Kidney tubule cell (primary cell): ENCODE data around the gene LAMC1.

Experiments
- DNase-seq: peaks from one replicate; pipeline ENCODE4 v3.0.0-alpha.2; 2018; ENCODE audit warnings: low spot score

LAMC1 gene

DNA sequence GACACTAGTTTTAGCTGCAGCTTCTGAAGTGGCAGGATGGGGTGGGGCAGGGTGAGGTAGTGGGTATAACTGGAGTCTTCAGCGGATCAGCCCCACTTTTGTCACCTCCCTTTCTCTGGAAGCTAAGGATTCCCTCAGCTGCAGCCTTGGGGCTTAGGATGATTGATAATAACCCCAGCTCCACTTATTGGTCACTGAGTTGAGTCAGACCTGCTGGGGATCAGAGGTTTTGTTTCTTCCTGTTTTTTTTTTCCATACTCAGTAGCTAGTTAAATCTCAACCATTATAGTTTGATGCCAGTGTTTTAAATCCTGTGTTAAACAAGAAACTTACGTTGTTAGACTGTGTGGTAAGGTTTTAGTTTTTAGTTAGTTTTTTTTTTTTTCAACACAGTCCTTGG, 57.2 kb downstream of the LAMC1 start:
- DNase-seq, result peak; percentile 68

DNA sequence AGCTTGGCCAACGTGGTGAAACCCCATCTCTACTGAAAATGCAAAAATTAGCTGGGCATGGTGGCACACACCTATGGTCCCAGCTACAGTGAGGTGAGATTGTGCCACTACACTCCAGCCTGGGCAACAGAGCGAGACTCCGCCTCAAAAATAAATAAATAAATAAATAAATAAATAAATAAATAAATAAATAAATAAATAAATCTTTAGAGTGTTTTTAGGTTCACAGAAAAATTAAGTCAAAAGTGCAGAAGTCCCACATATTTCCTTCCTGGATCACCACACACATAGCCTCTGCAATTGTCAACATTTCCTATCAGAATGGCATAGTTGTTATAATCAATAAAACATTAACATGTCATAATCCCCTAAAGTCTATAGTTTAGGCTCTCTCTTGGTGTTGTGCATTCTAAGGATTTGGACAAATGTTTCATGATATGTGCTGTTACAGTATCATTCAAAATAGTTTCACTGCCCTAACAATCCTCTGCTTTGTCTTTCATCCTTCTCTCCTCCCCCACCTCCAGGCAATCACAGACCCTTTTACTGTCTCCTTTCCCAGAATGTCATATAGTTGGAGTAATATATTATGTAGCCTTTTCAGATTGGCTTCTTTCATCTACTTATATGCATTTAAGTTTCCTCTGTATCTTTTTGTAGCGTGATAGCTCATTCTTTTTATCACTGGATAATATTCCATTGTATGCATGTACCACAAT, 58.3 kb downstream of the LAMC1 start:
- no peak for DNase-seq

DNA sequence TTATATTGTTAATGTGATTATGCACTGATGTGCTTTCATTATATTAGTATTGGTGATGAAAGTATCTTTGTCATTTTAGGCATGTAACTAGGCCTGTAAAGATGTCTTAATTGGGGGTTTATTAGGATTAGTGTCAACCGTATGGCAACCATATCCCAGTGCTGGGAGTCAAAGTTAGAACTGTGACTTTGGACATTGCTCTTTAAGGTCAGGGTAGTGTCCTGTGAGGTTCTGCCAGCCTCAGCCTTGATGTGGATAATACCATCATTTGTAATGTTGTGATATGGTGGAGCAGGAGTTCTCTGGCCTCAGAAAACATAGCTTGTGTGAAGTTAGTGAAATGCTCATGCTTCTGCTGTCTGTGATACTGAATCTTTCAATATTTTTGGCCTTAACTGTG, 59.4 kb downstream of the LAMC1 start:
- no peak for DNase-seq

DNA sequence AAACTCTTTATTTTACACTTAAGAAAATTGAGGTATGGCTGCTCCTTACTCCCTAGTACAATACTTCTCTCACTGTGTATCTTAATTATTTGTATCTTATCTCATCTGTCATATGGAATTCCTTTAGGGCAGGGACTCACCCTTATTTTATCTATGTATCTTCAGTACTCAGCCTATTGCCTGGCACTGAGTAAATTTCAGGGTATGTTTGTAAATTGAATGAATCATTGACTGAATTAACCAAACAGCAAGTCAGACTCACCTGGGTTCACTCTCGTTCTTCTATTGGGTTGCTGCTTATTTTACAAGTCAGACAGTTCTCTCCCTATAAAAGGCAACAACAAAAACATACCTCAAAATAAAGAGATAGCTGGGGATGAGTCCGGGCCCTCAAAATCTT, 63.8 kb downstream of the LAMC1 start:
- DNase-seq, result peak; percentile 26

DNA sequence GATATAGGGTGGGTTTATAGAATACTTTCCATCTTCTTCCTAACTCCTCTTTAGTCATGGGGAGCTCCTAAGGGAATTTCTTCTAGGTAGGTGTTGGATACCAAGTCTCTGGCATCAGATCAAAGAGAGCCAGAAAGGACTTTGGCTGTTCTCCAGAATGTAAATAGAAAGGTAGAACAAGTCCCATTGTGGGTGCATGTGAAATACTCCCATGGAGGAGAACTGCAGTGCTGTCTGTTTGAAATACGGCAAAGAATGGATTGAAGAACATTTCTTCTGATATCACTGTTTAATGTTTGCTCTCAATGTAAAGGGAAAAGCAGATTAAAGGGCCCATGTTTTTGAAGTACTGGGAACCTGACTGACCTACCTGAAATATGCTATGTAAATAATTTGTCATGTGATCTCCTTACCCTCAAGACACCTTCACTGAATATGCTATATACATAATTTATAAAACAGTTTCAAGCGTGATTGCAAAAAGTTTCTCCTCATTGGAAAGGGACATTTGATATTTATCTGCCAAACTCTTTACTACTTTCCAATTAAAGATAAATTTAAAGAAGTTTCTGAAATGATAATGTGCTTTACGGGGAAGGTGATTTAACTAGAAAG, 65.9 kb downstream of the LAMC1 start:
- DNase-seq, result no peak

DNA sequence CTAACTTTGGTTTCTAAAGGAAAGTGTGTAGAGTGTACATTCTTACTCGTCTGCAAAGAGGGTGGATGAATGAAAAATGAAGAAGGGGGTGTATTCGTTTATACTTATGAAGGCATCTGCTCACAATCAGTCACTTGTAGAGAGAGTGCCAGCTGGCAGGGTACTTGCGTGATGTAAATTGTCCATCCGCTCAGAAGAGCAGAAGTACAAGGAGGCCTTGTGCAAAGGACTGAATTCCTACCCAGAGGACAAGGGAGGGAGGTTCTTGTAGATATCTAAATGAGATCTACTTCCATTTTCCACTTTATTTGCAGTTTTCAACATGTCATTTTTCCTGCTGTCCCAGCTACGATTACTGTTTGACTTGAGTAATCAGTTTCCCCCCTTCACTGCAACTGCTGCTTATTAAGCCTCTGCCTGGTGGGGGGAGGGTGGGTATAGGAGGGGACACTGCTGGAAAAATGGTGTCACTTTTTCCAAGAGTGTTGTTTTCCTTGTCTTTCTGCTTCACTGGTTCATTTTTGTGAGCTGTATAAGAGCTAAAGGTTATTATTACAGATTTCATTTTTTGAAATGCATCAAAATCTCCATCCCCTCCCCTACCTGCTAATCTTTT, 67.3 kb downstream of the LAMC1 start:
- DNase-seq, result no peak

DNA sequence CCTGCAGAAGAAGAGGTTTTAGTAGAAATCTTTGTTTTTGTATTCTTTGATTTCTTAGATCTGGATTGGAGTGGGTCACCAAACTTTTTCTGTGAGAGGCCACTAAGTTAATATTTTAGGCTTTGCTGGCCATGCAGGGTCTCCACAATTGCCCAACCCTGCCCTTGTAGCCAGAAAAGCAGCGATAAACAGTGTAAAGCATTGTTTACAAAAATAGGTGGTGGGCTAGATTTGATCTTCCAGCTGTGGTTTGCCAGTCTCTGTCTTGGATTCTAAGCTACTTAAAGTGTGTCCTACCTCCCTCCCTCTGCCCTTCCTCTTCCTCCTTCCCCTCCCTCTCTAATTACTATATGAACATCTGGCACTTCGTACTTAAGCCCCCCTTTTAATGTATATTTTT, 68.0 kb downstream of the LAMC1 start:
- no peak for DNase-seq

DNA sequence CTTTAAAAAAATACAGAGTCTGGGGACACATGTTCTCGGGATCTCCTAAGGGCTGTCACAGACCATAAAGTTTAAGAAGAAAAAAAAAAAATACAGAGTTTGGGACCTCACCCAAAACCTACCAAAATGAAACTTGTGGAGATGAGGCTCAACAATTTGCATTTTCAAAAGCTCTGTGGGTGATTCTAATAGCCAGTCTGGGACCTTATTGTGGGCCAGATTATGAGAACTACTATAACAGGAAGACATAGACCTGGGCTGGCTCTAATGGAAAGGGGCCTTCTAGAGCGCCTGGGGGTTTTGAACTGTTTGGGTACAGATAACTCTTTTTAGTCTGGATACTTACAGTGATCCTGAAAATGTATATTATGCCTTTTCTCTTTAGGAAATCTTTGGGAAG, 69.1 kb downstream of the LAMC1 start:
- DNase-seq, result no peak

DNA sequence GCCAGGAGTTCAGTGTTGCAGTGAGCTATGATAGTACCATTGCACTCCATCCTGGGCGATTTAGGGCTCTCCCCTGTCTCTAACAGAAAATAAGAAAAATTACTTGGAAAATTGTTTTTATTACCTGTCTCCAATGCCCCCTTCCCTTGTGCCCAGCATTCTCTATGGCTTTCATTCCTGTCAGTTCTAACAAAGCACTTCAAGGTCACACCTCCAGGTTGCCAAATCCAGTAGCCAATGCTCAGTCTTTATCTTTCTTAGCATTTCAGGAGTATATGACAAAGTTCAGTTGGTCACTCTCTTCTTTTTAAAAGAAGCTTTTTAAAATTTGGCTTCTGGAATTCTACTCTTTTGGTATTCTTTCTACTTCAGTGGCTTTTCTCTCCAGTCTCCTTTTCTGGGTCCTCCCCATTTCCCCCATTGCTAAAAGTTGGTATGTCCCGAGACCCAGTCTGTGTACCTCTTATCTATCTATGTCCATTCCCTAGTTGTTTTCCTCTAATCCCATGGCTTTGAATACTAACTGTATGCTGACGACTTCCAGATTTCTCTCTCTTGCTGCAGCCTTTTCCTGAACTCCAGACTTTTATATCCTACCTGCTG, 69.9 kb downstream of the LAMC1 start:
- no peak for DNase-seq

DNA sequence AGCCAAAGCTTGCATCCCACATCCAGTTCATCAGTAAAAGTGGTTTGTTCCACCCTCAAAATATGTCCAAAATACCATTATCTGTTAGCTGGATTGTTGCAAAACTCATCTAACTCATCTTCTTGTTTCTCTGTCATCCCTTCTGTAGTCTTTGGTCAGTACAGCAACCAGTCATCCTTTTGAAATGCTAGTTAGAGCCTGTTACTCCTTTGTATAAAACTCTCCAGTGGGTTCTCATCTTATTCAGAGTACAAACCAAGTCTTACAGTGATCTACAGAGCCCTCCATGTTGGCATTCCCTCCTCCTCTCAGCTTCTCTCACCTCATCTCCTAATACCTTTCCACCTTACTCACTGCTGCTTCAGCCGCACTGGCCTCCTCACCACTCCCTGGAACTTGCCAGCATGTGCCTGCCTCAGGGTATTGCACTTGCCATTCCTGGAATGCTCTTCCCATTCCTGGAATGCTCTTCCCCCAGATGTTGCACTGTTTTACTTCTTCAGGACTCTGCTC, 70.6 kb downstream of the LAMC1 start:
- peak; percentile 89 for DNase-seq

DNA sequence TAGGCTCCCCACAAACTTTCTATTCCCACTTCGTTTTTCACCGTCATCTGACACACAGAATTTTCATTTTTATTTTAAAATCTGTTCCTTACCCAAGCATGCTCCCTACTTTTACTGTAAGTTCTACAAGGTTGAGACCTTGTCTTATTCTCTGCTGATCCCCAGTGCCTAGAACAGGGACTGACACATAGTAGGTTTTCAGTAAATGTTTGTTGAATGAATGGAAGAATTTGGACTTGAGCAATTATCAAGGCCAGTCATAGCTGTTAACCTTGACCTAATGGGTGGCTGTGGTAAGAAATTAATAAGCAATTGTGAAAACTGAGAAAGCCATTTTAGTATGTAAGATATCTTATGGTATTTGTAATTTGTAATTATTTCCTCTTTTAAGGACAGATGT, 71.1 kb downstream of the LAMC1 start:
- DNase-seq, result no peak

DNA sequence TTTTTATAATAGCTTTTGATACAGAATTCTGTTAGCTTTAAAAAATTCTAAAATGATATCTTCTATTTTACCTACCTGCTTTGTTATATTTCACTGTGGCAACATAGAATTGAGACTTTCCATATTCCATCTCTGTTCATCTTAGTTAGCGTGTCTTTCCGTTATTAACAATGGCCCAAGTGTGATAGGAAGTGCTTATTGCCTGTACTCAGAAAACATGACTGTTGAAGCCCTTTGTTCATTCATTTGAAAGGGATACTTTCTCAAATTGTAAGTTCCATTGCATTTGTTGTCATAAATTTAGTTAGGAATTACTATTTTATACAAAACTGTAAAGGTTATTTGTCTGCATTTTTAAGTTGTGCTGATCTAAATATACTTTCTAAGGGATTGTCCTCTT, 73.1 kb downstream of the LAMC1 start:
- DNase-seq, result no peak

DNA sequence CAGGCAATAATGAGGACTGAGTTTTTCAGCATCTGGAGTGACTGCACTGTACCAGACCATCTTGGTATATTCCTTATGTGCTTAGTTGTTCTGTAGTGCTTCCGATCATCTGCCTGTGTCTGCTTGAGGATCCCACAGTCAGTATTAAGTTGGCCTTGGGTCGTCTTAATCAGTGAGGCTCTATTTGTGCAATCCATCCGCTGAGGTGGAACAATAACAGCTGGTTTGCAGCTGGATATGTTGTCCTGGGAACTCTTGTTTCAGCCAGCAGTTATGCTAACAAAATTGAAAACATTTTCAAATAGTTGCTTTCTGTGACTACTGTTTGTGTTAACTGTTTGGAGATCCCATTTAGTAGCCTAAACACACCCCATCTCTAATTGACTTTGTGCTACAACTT, 73.7 kb downstream of the LAMC1 start:
- peak; percentile 19 for DNase-seq

DNA sequence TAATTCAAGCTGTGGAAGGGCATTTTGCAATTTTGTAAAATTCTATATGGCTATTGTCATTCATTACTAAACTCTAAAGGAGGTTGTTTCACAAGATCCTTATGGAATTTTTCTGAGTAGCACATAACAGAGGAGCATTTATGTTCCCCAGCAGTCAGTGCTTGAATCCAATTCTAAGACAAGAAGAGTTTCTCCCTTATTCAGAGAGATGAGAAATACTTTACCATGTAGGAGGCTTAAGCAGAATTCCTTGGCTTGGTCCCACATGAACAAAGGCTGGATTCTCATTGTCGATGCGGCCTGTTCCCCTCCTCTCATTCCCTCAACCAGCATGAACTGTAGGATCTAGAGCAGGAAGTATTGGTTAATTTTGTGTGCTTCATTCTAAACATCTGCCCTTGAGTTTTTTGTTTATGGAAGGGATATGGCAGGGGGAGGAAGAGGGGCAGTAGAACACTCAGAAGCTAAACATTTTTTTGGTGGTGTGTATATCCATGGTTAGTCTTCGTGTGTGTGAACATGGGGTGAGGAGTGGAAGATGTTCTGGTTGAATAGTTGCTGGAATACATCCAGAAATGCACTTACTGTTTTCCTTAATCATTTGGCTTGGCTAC, 74.3 kb downstream of the LAMC1 start:
- DNase-seq, result peak; percentile 83

DNA sequence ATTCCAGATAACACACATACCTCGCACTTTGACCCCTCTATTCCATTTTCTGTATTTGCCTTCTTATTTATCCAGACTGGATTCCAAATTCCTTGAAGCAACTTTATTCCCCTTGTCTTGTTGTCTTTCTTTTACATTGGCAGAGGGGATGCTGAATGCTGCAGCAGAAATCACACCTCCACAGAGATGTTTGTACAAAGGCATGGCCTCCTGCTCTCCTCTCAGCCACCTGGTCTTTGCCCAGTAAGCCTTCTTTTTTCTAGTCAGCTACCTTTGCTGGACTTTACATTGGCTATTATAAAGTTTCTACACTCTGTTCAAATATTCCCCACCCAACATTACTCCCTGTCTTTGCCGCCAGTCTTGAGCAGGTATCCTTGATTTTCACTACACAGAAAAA, 75.1 kb downstream of the LAMC1 start:
- DNase-seq, result no peak

DNA sequence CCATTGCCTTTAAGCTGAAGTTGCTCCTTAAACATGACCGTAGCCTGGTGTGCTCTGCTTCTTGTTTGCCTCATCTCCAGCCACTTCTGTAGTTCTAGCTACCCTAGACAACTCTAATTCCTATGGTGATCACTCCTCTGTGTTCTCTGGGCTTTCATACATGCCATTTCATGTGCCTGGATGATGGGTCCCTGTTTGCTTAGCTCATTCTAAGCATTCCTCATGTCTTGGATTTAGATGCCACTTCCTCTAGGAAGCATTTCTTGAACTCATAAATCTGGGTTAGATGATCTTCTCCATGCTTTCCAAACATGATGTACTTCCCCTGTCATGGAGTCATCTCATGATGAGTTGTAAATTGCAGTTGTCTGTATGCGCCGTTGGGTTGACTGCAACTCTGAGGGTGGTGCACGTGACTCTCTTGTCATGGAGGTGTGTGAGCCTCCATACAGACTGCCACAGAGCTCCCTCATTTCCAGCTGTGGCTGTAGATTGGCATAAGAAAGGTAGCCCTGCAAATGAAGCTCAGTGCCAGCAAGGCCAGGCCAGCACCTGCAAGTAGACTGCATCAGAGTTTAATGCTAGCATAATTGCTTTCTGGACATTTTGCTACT, 77.2 kb downstream of the LAMC1 start:
- peak; percentile 34 for DNase-seq

DNA sequence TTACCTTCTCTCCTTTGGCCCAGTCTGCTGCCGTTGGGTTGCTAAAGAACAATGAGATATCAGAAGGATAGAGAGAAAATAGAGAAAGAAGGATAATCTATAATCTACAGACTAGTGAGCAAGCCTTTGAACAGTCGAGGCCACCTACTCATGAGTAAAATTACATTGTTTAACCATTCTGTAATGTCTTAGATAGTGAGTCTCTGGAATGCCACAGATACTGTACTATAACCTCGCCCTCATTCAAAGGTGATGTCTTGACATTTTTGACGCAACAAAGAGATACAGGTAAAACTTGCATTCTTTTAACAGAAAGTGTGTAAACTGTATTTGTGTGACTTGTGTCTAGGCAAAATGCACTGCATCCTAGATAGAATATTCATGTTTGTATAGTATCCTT, 77.9 kb downstream of the LAMC1 start:
- DNase-seq, result peak; percentile 49

DNA sequence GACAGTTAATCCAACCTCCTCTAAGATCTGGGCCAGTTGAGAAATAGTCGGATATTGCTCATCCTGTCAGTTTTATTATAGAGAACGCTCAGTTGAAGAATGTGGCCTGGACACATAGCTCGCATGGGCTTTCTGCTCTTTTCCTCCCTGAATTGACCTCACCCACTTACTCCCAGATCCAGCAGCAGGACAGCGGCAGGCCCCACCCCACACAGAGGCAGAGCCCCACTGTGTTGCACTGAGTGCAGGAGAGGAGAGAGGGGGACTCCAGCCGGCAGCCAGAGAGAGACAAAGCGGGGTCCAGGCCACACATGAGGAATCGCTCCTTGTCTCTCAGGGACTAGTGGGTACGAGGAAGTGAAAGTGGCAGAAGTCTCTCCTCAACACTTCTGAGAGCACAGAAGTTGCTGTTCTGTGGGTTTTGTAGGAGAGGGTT, 78.6 kb downstream of the LAMC1 start:
- DNase-seq, result no peak

DNA sequence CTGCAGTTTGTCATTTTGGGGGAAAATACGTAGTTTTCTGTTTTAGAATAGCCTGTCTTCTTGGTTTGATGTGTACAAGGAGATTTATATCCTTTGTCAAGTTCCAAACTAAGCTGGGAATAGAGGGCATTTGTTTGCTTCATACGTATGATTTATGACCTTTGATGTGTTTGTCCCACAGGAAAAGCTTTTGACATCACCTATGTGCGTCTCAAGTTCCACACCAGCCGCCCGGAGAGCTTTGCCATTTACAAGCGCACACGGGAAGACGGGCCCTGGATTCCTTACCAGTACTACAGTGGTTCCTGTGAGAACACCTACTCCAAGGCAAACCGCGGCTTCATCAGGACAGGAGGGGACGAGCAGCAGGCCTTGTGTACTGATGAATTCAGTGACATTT, 79.9 kb downstream of the LAMC1 start:
- no peak for DNase-seq

DNA sequence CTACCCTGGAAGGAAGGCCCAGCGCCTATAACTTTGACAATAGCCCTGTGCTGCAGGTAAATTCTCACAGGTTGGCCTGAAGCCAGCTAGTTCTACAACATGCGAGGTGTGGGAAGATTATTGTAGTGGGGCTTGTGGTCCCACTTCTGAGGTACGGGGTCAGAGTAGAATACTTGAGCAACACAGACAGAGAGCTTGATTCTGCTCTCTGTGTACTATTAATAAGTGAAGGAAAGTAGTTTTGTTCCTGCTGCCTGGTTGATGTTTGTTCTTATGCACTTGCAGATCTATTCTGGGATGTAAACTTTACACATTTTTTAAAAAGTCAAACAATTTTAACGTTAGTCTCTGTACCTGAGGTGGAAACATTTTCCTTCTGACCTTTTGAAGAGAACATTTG, 80.4 kb downstream of the LAMC1 start:
- no peak for DNase-seq

DNA sequence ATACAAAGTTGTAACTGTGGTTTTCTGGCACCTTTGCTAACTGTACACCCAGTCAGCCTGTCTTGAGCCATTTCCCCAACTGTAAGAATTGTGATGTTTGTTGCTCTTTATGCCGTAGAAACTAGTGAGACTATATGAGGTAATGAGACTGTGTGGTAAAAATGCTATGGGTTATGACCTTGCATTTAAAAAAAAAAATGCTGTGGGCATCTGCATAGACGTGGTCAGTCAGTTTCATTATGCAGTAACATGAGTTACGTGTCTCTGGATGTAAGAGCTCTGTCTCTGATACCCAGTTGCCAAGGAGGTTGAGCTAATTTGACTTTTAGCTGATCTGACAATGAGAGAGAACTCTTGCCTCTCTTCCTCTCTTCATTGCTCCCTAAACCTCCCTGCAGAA, 82.2 kb downstream of the LAMC1 start:
- peak; percentile 32 for DNase-seq

DNA sequence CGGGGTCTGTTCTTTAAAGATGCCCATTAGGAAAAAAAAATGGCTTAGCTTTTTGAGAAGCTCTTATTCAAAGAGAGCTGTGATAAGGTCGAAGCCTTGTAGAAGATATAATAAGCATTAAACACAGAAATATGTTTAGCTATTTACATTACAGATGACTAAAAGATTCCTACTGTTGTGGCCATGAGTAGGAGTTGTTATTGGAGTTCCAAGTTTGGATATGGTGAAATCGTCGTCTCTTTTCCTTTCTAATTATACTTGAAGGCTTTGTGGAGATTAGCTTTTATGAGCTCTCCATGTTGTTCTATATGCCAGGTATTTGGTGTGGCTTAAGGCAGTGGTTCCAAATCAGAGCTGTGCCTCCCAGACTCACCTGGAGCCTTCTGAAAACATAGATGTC, 82.9 kb downstream of the LAMC1 start:
- no peak for DNase-seq
